Measurements from ENCODE around the gene NDUFS3. TPM values are rescaled to one million over a fixed set of nuclear protein-coding genes. Genes with fewer than 3 reads are reported as not detected.
"Not testable (repeated sequence)": the region's sequence is repeated elsewhere in the genome, so short reads cannot be mapped to it uniquely, and the experiment has no call there.

Gene NDUFS3
- 199 TPM for total RNA-seq (ENCODE audit: unreplicated experiment)
- long read RNA-seq, transcript NDUFS3-201 (7 exons, 958 nt) = major isoform, 96 of 107 reads
- long read RNA-seq, partial matches to known transcripts = 2 of 107 reads
- long read RNA-seq, other reads (novel, unspliced or antisense) = 9 of 107 reads

DNA sequence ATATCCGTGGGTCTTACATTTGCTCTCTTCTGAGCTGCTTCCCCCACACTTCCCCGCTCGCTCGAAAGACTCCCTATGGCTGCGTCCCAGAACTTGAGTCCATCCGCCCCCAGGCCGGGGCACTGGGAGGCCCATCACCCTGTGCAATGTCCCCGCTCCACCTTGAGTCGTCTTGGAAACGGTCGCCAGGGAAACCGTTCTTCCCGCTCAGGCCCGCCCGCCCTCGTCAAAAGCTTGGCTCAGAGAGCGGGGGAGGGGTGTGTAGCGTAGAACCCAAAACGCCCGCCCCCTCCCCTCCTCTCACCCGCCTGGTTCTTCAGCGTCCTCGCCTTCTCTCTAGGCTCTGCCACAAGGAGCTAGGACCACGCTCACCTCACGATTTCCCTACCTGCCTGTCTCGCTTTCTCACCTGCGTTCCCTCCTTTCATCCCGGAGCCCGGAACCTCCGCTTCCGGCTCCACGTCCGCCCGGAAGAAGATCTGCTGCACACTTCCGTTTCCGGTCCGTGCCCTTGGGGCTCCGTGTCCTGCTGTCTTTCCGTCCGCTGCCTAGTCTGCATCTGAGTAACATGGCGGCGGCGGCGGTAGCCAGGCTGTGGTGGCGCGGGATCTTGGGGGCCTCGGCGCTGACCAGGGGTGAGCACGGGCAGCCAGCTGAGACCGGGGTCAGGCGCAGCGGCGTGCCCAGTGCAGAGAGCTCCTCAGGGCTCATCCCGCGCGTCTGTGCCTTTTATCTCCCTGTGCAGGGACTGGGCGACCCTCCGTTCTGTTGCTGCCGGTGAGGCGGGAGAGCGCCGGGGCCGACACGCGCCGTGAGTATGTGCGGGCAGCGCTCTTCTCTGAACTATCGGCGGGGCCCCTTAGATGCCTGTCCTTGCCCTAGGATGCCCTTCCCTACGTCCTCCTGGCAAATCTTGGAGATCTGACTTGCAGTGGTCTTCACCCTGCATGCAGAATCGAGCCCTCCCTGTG lies at the start of gene NDUFS3, which contains the start of gene KBTBD4:
NDUFS3 (plus strand) TSS at position 551 of the 971 bp plus-strand sequence; CDS start at position 569, 18 bp downstream.
KBTBD4 (minus strand) TSS at position 447 of the 971 bp plus-strand sequence; CDS start at position 428, 19 bp downstream.
- Mint-ChIP-seq H3K27me3 (ENCODE audit: unreplicated experiment) (peaks cover 33% of the 10 kb centered on the region), H3K27ac (ENCODE audit: unreplicated experiment) (peak within 1 kb of the TSS; percentile 99), H3K36me3 (ENCODE audit: low read depth, unreplicated experiment) (peaks cover 48% of the 10 kb centered on the region), H3K4me1 (ENCODE audit: unreplicated experiment) (peaks cover 50% of the 10 kb centered on the region), H3K9me3 (ENCODE audit: unreplicated experiment) (no peaks in the 10 kb centered on the region), H3K4me3 (ENCODE audit: unreplicated experiment) (peak within 1 kb of the TSS; percentile 100)
- TF ChIP-seq, protein P1, sequence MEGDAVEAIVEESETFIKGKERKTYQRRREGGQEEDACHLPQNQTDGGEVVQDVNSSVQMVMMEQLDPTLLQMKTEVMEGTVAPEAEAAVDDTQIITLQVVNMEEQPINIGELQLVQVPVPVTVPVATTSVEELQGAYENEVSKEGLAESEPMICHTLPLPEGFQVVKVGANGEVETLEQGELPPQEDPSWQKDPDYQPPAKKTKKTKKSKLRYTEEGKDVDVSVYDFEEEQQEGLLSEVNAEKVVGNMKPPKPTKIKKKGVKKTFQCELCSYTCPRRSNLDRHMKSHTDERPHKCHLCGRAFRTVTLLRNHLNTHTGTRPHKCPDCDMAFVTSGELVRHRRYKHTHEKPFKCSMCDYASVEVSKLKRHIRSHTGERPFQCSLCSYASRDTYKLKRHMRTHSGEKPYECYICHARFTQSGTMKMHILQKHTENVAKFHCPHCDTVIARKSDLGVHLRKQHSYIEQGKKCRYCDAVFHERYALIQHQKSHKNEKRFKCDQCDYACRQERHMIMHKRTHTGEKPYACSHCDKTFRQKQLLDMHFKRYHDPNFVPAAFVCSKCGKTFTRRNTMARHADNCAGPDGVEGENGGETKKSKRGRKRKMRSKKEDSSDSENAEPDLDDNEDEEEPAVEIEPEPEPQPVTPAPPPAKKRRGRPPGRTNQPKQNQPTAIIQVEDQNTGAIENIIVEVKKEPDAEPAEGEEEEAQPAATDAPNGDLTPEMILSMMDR (IDR thresholded peaks at IDR 0.05; ENCODE audit: unreplicated experiment) = no peak
- peak; percentile 87 for DNase-seq (ENCODE audit: low spot score)

DNA sequence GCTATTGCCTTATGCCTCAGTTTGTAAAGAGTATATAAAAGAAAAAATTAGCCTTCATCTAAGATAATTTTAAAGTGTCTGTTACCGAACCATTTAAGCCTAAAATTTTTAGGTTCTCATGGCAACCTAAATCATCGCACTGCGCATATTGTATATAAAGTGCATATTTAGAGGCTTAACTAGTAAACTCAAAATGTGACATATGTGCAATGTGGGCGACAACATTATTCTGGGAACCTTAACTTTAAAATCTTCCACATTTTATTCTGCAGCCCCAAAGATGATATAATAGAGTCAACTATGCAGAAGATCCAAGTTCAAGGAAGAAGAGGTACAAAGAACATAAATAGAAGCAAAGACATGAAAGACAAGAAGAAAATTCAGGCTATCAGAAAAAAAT lies 48.9 kb upstream of the NDUFS3 start:
- Mint-ChIP-seq H3K9me3 (ENCODE audit: unreplicated experiment) (no peaks in the 10 kb centered on the region), H3K4me3 (ENCODE audit: unreplicated experiment) (no peak overlapping the region), H3K36me3 (ENCODE audit: low read depth, unreplicated experiment) (peaks cover 7% of the 10 kb centered on the region), H3K4me1 (ENCODE audit: unreplicated experiment) (peaks cover 11% of the 10 kb centered on the region), H3K27ac (ENCODE audit: unreplicated experiment) (peak overlapping the region; percentile 77), H3K27me3 (ENCODE audit: unreplicated experiment) (peaks cover 4% of the 10 kb centered on the region)
- DNase-seq (ENCODE audit: low spot score) = no peak
- TF ChIP-seq, protein P1 (IDR thresholded peaks at IDR 0.05; ENCODE audit: unreplicated experiment) = no peak

DNA sequence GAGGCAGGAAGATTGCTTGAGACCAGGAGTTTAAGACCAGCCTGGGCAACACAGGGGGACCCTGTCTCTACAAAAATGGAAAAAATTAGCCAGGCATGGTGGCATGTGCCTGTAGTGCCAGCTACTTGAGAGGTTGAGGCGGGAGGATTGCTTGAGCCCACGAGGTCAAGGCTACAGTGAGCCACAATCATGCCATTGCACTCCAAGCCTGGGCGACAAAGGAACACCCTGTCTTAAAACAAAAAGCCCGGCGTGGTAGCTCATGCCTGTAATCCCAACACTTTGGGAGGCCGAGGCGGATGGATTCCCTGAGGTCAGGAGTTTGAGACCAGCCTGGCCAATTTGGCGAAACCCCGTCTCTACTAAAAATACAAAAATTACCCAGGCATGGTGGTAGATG lies 48.2 kb upstream of the NDUFS3 start:
- Mint-ChIP-seq H3K4me3 (ENCODE audit: unreplicated experiment) (peak overlapping the region; percentile 38), H3K27ac (ENCODE audit: unreplicated experiment) (peak overlapping the region; percentile 77)
- not testable (repeated sequence) for DNase-seq (ENCODE audit: low spot score); H3K27me3 Mint-ChIP-seq (ENCODE audit: unreplicated experiment); H3K4me1 Mint-ChIP-seq (ENCODE audit: unreplicated experiment); H3K9me3 Mint-ChIP-seq (ENCODE audit: unreplicated experiment); H3K36me3 Mint-ChIP-seq (ENCODE audit: low read depth, unreplicated experiment)

DNA sequence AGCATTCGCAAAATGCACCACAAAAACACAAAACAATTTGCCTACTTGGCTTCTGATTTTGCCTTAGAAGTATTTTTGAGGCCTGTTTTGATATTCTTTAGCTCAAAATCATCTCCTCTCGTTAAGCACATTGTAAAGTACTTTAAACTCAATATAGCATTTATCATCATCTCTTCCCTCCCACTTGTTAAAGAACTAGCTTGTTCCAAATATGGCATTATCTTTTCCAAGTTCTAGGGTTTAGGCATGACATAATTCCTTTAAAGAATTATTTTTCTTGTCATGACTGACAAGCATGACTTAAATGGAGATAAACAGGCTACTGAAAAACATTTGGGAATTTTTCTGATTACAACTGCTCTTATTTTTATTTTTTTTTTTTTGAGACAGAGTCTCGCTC lies 47.2 kb upstream of the NDUFS3 start:
- peaks cover 6% of the 10 kb centered on the region for H3K4me1 Mint-ChIP-seq (ENCODE audit: unreplicated experiment)
- no peaks in the 10 kb centered on the region for H3K9me3 Mint-ChIP-seq (ENCODE audit: unreplicated experiment)
- peak overlapping the region; percentile 2 for H3K27ac Mint-ChIP-seq (ENCODE audit: unreplicated experiment)
- TF ChIP-seq, protein P1 (IDR thresholded peaks at IDR 0.05; ENCODE audit: unreplicated experiment) = no peak
- H3K27me3 Mint-ChIP-seq (ENCODE audit: unreplicated experiment) = peaks cover 4% of the 10 kb centered on the region
- peaks cover 7% of the 10 kb centered on the region for H3K36me3 Mint-ChIP-seq (ENCODE audit: low read depth, unreplicated experiment)
- no peak for DNase-seq (ENCODE audit: low spot score)
- H3K4me3 Mint-ChIP-seq (ENCODE audit: unreplicated experiment) = no peak overlapping the region

DNA sequence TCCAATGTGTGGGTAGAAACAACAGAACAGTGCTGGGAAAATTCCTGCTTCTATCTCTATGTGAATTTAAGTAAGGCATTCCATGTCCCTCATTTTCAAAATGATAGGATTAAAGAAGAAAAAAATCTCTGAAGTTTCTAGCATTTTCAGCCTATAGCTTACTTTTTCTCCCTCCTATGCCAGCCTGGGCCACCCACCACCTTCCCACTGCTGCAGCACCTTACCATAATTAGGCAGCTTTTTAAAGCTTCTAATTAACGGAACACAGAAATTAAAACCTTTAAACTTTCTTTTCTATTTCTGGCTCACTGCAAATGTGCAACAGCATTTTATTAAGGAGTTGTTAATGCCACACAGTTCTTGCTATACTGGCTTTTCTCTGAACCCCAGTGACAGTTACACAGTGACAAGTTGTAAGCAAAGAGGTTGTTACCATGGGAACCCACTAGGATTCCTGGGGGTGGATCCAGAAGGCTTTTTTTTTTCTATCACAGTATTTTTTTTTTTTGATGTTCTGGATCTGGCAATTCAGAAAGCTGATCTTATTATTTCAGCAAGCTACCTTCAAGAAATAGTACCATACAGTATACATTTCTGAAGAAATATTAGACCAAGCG lies 46.2 kb upstream of the NDUFS3 start:
- TF ChIP-seq, protein P1 (IDR thresholded peaks at IDR 0.05; ENCODE audit: unreplicated experiment) = no peak
- Mint-ChIP-seq H3K4me1 (ENCODE audit: unreplicated experiment) (peaks cover 6% of the 10 kb centered on the region), H3K36me3 (ENCODE audit: low read depth, unreplicated experiment) (peaks cover 7% of the 10 kb centered on the region), H3K27ac (ENCODE audit: unreplicated experiment) (peak overlapping the region; percentile 42), H3K27me3 (ENCODE audit: unreplicated experiment) (peaks cover 4% of the 10 kb centered on the region), H3K9me3 (ENCODE audit: unreplicated experiment) (no peaks in the 10 kb centered on the region), H3K4me3 (ENCODE audit: unreplicated experiment) (no peak overlapping the region)
- DNase-seq (ENCODE audit: low spot score) = no peak

All from endothelial cell (in vitro differentiated cells).